HFFc6 (cell line): ENCODE measurements around the gene COL4A2. TPM values are rescaled to one million over a fixed set of nuclear protein-coding genes. Genes with fewer than 3 reads are reported as not detected.
"Not testable (repeated sequence)": the region's sequence is repeated elsewhere in the genome, so short reads cannot be mapped to it uniquely, and the experiment has no call there.

Experiments used
- DNase-seq: peaks from one replicate; pipeline ENCODE4 v3.0.0-alpha.2; 2018
- H3K27ac Mint-ChIP-seq: 2 replicates; pipeline ENCODE4 v1.8.0; 2020; ENCODE audit warnings: mild to moderate bottlenecking, mixed read lengths
- H3K27me3 Mint-ChIP-seq: 2 replicates; pipeline ENCODE4 v1.8.0; 2021; ENCODE audit warnings: mild to moderate bottlenecking, moderate library complexity, mixed read lengths; ENCODE audit not compliant: insufficient read depth
- H3K36me3 Mint-ChIP-seq: 2 replicates; pipeline ENCODE4 v1.8.0; 2021; ENCODE audit warnings: low read depth, mixed read lengths
- H3K4me1 Mint-ChIP-seq: 2 replicates; pipeline ENCODE4 v1.8.0; 2020; ENCODE audit warnings: low read depth, mixed read lengths
- H3K4me3 Mint-ChIP-seq: 2 replicates; pipeline ENCODE4 v1.8.0; 2020; ENCODE audit warnings: mild to moderate bottlenecking, moderate library complexity, mixed read lengths
- H3K9me3 Mint-ChIP-seq: 2 replicates; pipeline ENCODE4 v1.8.0; 2020; ENCODE audit warnings: mild to moderate bottlenecking, mixed read lengths
- total RNA-seq, 6 experiments: library from RNA; stranded (reverse); fragmentation: NEBNext Ultra II Directional; extraction: Animal tissue kit (Norgen Biotek cat#: 25700); gene quantifications; 2 replicates in 1 of 6; 3 replicates in 5 of 6; pipeline ENCODE4 v1.2.3, GENCODE V29; 2021
- TF ChIP-seq, protein P1 (sequence below): fragments of 200-600 bp; sonication (generic); IDR thresholded peaks from 2 replicates; pipeline ENCODE4 v1.5.0; 2021; ENCODE audit warnings: antibody characterized with exemption, mild to moderate bottlenecking

Gene COL4A2
- total RNA-seq, 6 experiments from 2014 or later = 202 to 327 (median 217) TPM

DNA sequence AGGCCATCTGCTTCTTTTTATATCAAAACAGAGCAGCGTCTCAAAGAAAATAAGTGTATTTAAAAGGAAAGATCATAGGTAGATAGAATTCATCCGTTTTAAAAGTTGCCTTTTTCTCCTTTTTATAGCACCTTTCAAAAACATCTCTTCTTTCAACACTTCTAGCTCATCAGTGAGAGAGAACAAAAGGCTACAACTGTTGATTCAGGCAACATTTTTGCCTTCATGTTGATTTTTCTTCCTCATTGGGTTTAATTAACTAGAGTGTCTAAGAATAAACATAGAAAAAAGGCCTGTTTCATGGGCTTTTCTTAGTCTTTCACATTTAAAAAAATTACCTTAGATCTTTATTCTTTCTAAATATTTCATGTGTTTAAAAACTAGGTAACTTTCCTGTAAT is 13.6 kb downstream of the COL4A2 start:
- no peak for DNase-seq
- no peaks in the 10 kb centered on the region for H3K9me3 Mint-ChIP-seq
- peaks cover 86% of the 10 kb centered on the region for H3K4me1 Mint-ChIP-seq
- peak overlapping the region; percentile 73 for H3K27ac Mint-ChIP-seq
- peaks cover 2% of the 10 kb centered on the region for H3K27me3 Mint-ChIP-seq
- TF ChIP-seq, protein P1, sequence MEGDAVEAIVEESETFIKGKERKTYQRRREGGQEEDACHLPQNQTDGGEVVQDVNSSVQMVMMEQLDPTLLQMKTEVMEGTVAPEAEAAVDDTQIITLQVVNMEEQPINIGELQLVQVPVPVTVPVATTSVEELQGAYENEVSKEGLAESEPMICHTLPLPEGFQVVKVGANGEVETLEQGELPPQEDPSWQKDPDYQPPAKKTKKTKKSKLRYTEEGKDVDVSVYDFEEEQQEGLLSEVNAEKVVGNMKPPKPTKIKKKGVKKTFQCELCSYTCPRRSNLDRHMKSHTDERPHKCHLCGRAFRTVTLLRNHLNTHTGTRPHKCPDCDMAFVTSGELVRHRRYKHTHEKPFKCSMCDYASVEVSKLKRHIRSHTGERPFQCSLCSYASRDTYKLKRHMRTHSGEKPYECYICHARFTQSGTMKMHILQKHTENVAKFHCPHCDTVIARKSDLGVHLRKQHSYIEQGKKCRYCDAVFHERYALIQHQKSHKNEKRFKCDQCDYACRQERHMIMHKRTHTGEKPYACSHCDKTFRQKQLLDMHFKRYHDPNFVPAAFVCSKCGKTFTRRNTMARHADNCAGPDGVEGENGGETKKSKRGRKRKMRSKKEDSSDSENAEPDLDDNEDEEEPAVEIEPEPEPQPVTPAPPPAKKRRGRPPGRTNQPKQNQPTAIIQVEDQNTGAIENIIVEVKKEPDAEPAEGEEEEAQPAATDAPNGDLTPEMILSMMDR = no peak
- H3K4me3 Mint-ChIP-seq = peak overlapping the region; percentile 63
- peaks cover 50% of the 10 kb centered on the region for H3K36me3 Mint-ChIP-seq

DNA sequence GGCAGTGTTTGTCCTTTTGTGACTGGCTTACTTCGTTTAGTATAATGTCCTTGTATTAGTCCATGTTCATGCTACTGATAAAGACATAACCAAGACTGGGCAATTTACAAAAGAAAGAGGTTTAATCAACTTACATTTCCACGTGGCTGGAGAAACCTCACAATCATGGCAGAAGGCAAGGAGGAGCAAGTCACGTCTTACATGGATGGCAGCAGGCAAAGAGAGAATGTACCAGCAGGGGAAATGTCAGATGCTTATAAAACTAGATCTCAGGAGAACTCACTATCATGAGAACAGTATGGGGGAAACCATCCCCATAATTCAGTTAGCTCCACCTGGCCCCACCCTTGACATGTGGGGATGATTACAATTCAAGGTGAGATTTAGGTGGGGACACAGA is 14.5 kb downstream of the COL4A2 start:
- H3K9me3 Mint-ChIP-seq, H3K27me3 Mint-ChIP-seq, H3K4me3 Mint-ChIP-seq, DNase-seq: not testable (repeated sequence)
- Mint-ChIP-seq H3K27ac (peak overlapping the region; percentile 22), H3K4me1 (peaks cover 87% of the 10 kb centered on the region), H3K36me3 (peaks cover 47% of the 10 kb centered on the region)

DNA sequence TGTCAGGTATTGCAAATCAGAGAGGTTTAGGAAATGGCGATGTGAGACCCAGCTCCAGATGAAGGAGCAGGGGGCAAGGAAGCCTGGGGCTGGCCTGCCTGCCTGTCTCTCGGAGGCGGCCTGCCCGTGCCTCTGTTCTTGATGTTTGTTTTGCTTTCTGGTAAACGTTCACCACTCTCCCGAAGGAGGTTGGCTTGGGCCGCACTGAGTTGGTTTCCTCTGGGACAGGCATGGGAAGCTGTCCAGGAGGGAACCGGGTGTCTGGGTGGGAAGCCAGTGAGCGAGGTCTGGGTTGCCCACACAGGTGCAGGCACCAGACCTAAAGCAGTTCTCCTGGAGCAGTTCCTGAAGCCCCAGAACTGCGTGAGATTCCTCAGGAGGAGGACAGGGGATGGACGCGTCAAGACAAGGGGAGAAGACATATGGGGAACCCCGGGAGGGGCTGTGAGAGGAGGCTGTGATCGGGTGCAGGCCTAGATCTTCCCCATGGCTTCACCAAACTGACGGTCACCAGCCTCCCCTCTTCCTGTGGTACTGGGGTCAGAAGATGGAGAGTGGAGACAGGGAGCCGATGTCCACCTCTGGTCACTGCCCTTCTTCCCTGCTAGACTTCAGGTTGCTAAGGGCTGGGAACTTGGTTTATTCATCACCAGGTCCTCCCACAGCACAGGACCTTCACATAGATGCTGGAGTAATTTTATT is 15.2 kb downstream of the COL4A2 start:
- Mint-ChIP-seq H3K27me3 (peaks cover 5% of the 10 kb centered on the region), H3K4me1 (peaks cover 89% of the 10 kb centered on the region)

DNA sequence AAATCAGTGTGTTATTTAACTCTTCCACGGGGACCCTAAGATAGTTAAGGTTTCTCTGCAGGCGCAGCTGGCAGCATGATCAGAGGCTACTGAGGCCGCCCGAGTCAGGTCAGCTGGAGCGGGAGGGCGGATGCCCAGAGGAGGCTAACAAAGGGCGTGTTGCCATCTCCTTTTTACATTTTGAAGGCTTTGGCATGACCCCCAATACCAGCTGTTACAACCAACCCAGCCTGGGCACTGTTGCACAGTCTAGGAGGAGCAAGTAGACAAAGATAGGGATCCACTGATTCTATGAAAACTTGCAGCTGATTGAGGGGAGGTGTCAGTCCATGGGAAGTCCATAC is 15.7 kb downstream of the COL4A2 start:
- peaks cover 46% of the 10 kb centered on the region for H3K36me3 Mint-ChIP-seq
- H3K27me3 Mint-ChIP-seq = peaks cover 5% of the 10 kb centered on the region
- H3K4me3 Mint-ChIP-seq = no peak overlapping the region
- no peaks in the 10 kb centered on the region for H3K9me3 Mint-ChIP-seq
- no peak for DNase-seq
- peaks cover 92% of the 10 kb centered on the region for H3K4me1 Mint-ChIP-seq
- TF ChIP-seq, protein P1 = no peak
- H3K27ac Mint-ChIP-seq = peak overlapping the region; percentile 57

More for the DNA sequence above, 15.2 kb downstream of the COL4A2 start:
- peaks cover 47% of the 10 kb centered on the region for H3K36me3 Mint-ChIP-seq
- TF ChIP-seq, protein P1 = no peak
- peak overlapping the region; percentile 22 for H3K27ac Mint-ChIP-seq
- H3K4me3 Mint-ChIP-seq = no peak overlapping the region
- H3K9me3 Mint-ChIP-seq = no peaks in the 10 kb centered on the region
- DNase-seq = no peak

DNA sequence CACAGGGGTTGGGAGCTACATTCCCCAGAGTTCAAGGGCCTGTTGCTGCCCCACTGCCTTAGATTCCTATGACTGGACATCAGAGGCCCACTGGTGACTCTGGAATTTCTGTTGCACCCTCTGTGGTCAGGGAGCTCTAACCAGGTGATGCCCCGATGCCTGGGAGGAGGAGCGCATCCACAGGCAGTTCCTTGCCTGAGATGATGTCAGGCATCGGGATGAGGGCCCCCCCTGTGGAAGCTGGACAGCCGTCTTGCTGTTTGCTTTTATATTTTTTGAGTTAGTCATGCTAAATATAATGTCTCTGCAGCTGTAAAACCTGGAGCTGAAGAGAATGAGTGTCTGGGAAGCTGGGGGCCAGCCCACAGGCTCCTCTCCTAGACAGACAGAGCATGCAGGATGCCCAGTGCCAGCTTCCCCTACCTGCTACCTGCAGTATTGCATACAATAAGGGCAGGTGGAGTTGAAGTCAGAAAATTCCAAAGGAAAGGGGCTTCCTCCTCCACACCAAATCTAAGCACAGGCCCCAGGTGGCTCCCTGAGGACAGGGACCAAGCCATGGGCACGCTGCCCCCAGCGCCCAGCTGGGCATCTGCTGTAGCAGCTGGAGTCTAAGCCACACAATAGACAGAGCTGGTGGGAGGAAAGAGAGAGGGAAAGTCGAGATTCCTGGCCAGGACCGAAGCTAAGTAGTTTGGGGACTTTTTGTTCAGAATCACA is 16.2 kb downstream of the COL4A2 start:
- Mint-ChIP-seq H3K4me3 (peak overlapping the region; percentile 47; the same call in 1 of the 2 replicates), H3K36me3 (peaks cover 42% of the 10 kb centered on the region), H3K9me3 (no peaks in the 10 kb centered on the region), H3K27me3 (peaks cover 5% of the 10 kb centered on the region), H3K4me1 (peaks cover 92% of the 10 kb centered on the region), H3K27ac (peak overlapping the region; percentile 57)
- TF ChIP-seq, protein P1 = peak; percentile 70
- peak; percentile 89 for DNase-seq
